ENCODE data around the gene BLTP3B.

Gene BLTP3B

GRCh38 chr12:100114574-100114973, 28.1 kb downstream of the BLTP3B start:
- no peak for DNase-seq

DNA sequence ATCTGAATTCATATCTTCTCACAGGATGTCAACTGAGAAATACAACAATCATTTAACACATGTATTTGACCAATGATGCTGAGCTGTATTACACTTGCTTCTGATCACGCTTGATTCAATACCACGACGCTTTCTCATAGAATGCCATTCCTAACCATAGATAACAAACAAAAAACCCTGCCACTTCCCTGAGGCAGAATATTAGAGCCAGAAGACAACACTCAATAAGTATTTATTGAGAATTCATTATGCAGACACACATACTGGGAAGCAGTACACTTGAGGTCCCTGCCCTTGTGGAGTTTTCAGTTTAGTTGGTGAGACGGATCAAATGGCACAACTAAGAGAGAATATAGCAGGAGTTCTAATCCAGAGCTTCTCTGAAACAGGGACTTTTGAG, 32.4 kb downstream of the BLTP3B start:
- no peak for DNase-seq

DNA sequence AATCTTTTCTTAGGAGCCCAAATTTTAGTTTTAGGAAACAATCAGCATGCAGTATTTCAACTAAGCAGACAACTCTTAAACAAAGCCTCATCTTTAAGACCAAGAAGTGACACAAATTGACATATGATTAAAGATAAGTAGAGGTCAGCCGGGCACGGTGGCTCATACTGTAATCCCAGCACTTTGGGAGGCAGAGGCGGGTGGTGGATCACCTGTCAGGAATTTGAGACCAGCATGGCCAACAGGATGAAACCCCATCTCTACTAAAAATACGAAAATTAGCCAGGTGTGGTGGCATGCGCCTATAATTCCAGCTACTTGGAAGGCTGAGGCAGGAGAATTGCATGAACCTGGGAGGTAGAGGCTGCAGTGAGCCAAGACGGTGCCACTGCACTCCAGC, 35.8 kb downstream of the BLTP3B start:
- DNase-seq = no peak

DNA sequence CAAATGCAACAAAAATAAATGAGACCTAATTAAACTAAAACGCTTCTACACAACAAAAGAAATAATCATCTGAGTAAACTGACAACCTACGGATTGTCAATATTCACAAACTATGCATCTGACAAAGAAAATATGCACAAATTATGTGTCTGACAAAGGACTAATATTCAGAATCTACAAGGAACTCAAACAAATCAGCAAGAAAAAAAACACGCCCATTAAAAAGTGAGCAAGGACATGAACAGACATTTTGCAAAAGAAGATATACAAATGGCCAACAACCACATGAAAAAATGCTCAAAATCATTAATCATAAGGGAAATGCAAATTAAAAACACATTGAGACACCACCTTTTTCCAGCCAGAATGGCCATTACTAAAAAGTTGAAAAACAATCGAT, 37.0 kb downstream of the BLTP3B start:
- DNase-seq = no peak

DNA sequence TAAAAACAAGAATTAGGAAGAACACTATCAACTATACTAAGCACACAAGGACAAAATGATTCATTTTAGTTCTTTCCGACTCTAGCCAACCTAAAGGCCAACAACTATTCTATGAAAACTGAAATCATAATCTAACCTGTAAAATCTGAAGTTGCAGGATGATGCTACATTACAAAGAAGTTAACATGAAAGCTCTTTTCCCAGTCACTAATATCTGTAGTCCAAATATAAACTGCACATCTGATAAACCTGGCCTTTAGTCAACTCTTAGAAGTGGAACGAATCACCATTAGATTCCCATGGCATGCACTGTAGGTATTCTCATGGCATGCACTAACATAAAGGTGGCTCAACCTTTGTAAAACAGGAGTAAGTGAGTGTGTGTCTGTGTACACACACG, 41.7 kb downstream of the BLTP3B start:
- DNase-seq = no peak

All from NCI-H510A treated with DMSO at 0.1 percent for 48 hours (cell line).